Hepatocyte (in vitro differentiated cells): ENCODE measurements around the gene UCP3. TPM values are rescaled to one million over a fixed set of nuclear protein-coding genes. Genes with fewer than 3 reads are reported as not detected.

Experiments used
- DNase-seq: peaks from one replicate; pipeline ENCODE4 v3.0.0-alpha.2; 2016; ENCODE audit warnings: low spot score
- H2AFZ ChIP-seq: fragments of 200-600 bp; sonication (generic); 2 replicates; pipeline ENCODE4 v1.6.0; 2016; ENCODE audit warnings: antibody characterized with exemption, mild to moderate bottlenecking
- H3K27ac ChIP-seq: fragments of 200-600 bp; sonication (generic); 2 replicates; pipeline ENCODE4 v1.5.1; 2016; ENCODE audit warnings: mild to moderate bottlenecking
- H3K27me3 ChIP-seq: fragments of 200-600 bp; sonication (generic); 2 replicates; pipeline ENCODE4 v1.6.1; 2016
- H3K36me3 ChIP-seq: fragments of 200-600 bp; sonication (generic); replicated peaks from 2 replicates; pipeline ENCODE4 v1.5.1; 2016; ENCODE audit warnings: low read depth; ENCODE audit not compliant: insufficient read depth
- H3K4me1 ChIP-seq: fragments of 200-600 bp; sonication (generic); 2 replicates; pipeline ENCODE4 v1.5.1; 2016; ENCODE audit warnings: mild to moderate bottlenecking, moderate library complexity; ENCODE audit not compliant: insufficient read depth
- H3K4me2 ChIP-seq: fragments of 200-600 bp; sonication (generic); 2 replicates; pipeline ENCODE4 v1.6.0; 2016
- H3K4me3 ChIP-seq: fragments of 200-600 bp; sonication (generic); 2 replicates; pipeline ENCODE4 v1.5.1; 2016; ENCODE audit warnings: mild to moderate bottlenecking
- H3K79me2 ChIP-seq: fragments of 200-600 bp; sonication (generic); 2 replicates; pipeline ENCODE4 v1.6.0; 2017; ENCODE audit warnings: mild to moderate bottlenecking
- H3K9me2 ChIP-seq: fragments of 200-600 bp; sonication (generic); replicated peaks from 2 replicates; pipeline ENCODE4 v1.6.0; 2017; ENCODE audit warnings: mild to moderate bottlenecking; ENCODE audit not compliant: insufficient read depth
- H3K9me3 ChIP-seq: fragments of 200-600 bp; sonication (generic); 2 replicates; pipeline ENCODE4 v1.5.1; 2016; ENCODE audit warnings: low read depth, mild to moderate bottlenecking
- H4K20me1 ChIP-seq: fragments of 200-600 bp; sonication (generic); 2 replicates; pipeline ENCODE4 v1.6.0; 2016; ENCODE audit warnings: mild to moderate bottlenecking; ENCODE audit not compliant: insufficient read depth, poor library complexity, severe bottlenecking
- CTCF ChIP-seq: fragments of 200-600 bp; sonication (generic); IDR thresholded peaks from 2 replicates; pipeline ENCODE4 v1.5.1; 2016; ENCODE audit warnings: antibody characterized with exemption, mild to moderate bottlenecking; ENCODE audit not compliant: poor library complexity
- EZH2 ChIP-seq: fragments of 200-600 bp; sonication (generic); IDR thresholded peaks from 2 replicates; pipeline ENCODE4 v1.6.1; 2016; ENCODE audit warnings: antibody characterized with exemption, mild to moderate bottlenecking, borderline replicate concordance
- EZH2phosphoT487 ChIP-seq: fragments of 200-600 bp; sonication (generic); IDR thresholded peaks from one replicate; pipeline ENCODE4 v1.6.1; 2018; ENCODE audit warnings: antibody characterized with exemption, mild to moderate bottlenecking, low read depth, moderate library complexity; ENCODE audit not compliant: unreplicated experiment, severe bottlenecking
- WGBS: methylation state at CpG from one replicate; pipeline ENCODE4 v1.1.6; 2016; ENCODE audit warnings: low lambda C conversion rate; ENCODE audit errors: missing lambda C conversion rate; 5-methylcytosine and 5-hydroxymethylcytosine counted together
- polyA plus RNA-seq: library from polyadenylated mRNA; unstranded; fragments of >200 nt; fragmentation: Nextera tagmentation; extraction: Ambion mirVana; gene quantifications from 2 replicates; pipeline ENCODE4 v1.2.1, GENCODE V29; 2016
- total RNA-seq: library from RNA; depleted of rRNA; stranded (reverse); fragments of >200 nt; gene quantifications from 2 replicates; pipeline ENCODE4 v1.2.3, GENCODE V29; 2014

The UCP3 gene
- total and polyA plus RNA-seq, 2 experiments from 2014 or later = 0.80 TPM; not detected in 1

GRCh38 chr11:74004046-74004695, 4.7 kb downstream of the UCP3 start:
- no peak overlapping the region for H3K27ac ChIP-seq
- H3K9me3 ChIP-seq = no peaks in the 10 kb centered on the region
- no peak for DNase-seq
- no peak overlapping the region for H3K4me3 ChIP-seq
- no peaks in the 10 kb centered on the region for H4K20me1 ChIP-seq
- H3K9me2 ChIP-seq = no peaks in the 10 kb centered on the region
- no peaks in the 10 kb centered on the region for H3K36me3 ChIP-seq
- no peaks in the 10 kb centered on the region for H3K79me2 ChIP-seq
- H3K4me1 ChIP-seq = no peaks in the 10 kb centered on the region
- no peak overlapping the region for H3K4me2 ChIP-seq
- H3K27me3 ChIP-seq = no peaks in the 10 kb centered on the region
- H2AFZ ChIP-seq = no peak overlapping the region
- TF ChIP-seq EZH2 (no peak), CTCF (no peak), EZH2phosphoT487 (no peak)
- WGBS = 93% methylated on average over 6 of the region's 6 CpGs

GRCh38 chr11:74002832-74003231, 6.1 kb downstream of the UCP3 start:
- no peaks in the 10 kb centered on the region for H3K36me3 ChIP-seq
- H3K9me3 ChIP-seq = no peaks in the 10 kb centered on the region
- no peaks in the 10 kb centered on the region for H3K4me1 ChIP-seq
- no peak overlapping the region for H2AFZ ChIP-seq
- H3K9me2 ChIP-seq = no peaks in the 10 kb centered on the region
- H3K4me2 ChIP-seq = no peak overlapping the region
- TF ChIP-seq CTCF (no peak), EZH2phosphoT487 (no peak), EZH2 (no peak)
- DNase-seq = no peak
- H3K27me3 ChIP-seq = no peaks in the 10 kb centered on the region
- no peaks in the 10 kb centered on the region for H4K20me1 ChIP-seq
- no peaks in the 10 kb centered on the region for H3K79me2 ChIP-seq
- no peak overlapping the region for H3K4me3 ChIP-seq
- 98% methylated on average over 4 of the region's 4 CpGs for WGBS
- no peak overlapping the region for H3K27ac ChIP-seq

- Histone ChIP-seq H3K79me2 (no peaks in the 10 kb centered on the region), H3K4me2 (no peak overlapping the region), H3K4me3 (no peak overlapping the region), H3K27ac (no peak overlapping the region), H3K27me3 (no peaks in the 10 kb centered on the region), H3K4me1 (no peaks in the 10 kb centered on the region), H3K9me3 (no peaks in the 10 kb centered on the region), H4K20me1 (no peaks in the 10 kb centered on the region), H3K36me3 (no peaks in the 10 kb centered on the region), H2AFZ (no peak overlapping the region), H3K9me2 (no peaks in the 10 kb centered on the region)
- 80% methylated on average over 7 of the region's 7 CpGs for WGBS
- TF ChIP-seq EZH2 (no peak), EZH2phosphoT487 (no peak), CTCF (no peak)
- DNase-seq = no peak
Measured at GRCh38 chr11:74001822-74002286, 7.0 kb downstream of the UCP3 start.
